Measurements from ENCODE around the gene ITGA2B. TPM values are rescaled to one million over a fixed set of nuclear protein-coding genes. Genes with fewer than 3 reads are reported as not detected.

ITGA2B gene
- total and polyA plus RNA-seq, 2 of the 13 experiments (the other 11 are each of a cell fraction or from before 2014, with no cell fraction given), result 0.38 to 1.1 TPM

DNA sequence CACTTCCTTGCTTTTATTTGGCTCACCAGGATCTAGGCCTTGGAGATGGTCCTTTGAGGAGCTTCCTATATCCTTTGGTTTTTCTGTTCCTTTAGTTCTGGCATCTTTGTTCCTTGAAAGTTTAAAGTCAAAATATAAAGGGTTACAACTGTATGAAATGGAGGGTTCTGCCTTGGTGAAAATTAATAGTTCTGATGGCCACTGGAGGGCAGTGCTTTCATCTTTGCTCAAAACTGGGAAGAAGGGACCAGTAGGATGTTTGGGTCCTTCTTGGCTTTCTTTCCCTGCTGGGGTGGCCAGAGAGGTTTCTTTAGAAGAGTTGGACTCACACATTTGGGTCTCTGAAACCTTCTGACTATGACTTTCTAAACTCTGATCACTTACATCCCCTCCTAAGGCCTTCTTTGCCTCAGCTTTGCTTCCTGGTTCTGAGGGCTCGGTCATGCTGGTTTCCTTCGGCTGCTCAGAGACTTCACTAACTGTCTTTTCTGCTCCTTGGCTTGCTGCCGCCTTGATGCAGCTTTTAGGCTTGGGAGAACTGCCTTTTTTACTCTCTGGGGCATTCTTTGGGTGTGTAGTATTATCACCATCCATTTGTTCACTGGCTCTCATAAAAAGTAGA, 10.9 kb upstream of the ITGA2B start (continued):
- TF ChIP-seq RAD21 (CRISPR knock-in tag; IDR thresholded peaks at IDR 0.05) (peak; percentile 25; the same call in 1 of the 2 replicates), ZNF616 (CRISPR knock-in tag; IDR thresholded peaks at IDR 0.05; ENCODE audit: low read depth) (no peak), JDP2 (CRISPR knock-in tag; IDR thresholded peaks at IDR 0.05; ENCODE audit: borderline replicate concordance) (no peak), RFX3 (CRISPR knock-in tag; IDR thresholded peaks at IDR 0.05) (no peak), ZKSCAN8 (CRISPR knock-in tag; IDR thresholded peaks at IDR 0.05; ENCODE audit: borderline replicate concordance) (no peak), ZFP62 (CRISPR knock-in tag; IDR thresholded peaks at IDR 0.05) (no peak), SIX4 (CRISPR knock-in tag; IDR thresholded peaks at IDR 0.05) (no peak), ZNF274 (CRISPR knock-in tag; IDR thresholded peaks at IDR 0.05) (no peak), ZNF562 (CRISPR knock-in tag; IDR thresholded peaks at IDR 0.05; ENCODE audit: borderline replicate concordance) (no peak), YEATS2 (CRISPR knock-in tag; IDR thresholded peaks at IDR 0.05; ENCODE audit: borderline replicate concordance) (no peak)
- TF ChIP-seq, protein P1, sequence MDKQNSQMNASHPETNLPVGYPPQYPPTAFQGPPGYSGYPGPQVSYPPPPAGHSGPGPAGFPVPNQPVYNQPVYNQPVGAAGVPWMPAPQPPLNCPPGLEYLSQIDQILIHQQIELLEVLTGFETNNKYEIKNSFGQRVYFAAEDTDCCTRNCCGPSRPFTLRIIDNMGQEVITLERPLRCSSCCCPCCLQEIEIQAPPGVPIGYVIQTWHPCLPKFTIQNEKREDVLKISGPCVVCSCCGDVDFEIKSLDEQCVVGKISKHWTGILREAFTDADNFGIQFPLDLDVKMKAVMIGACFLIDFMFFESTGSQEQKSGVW (CRISPR knock-in tag; IDR thresholded peaks at IDR 0.05; ENCODE audit: borderline replicate concordance), result no peak
